ENCODE measurements around the gene GRK5.
A peak's percentile ranks its signal among the peaks of the same experiment; 100 is the strongest.
"Not testable (repeated sequence)": the region's sequence is repeated elsewhere in the genome, so short reads cannot be mapped to it uniquely, and the experiment has no call there.

Gene GRK5

GRCh38 chr10:119275085-119275484 is 67.7 kb downstream of the GRK5 start:
- peaks cover 30% of the 10 kb centered on the region for H3K4me1 ChIP-seq (ENCODE audit: control insufficient read depth, insufficient read depth, low read length)
- no peaks in the 10 kb centered on the region for H3K9me3 ChIP-seq (ENCODE audit: control insufficient read depth in 2 of 2, low read length in 2 of 2)
- no peak overlapping the region for H3K27ac ChIP-seq (ENCODE audit: low read length)

GRCh38 chr10:119276194-119276593 is 68.8 kb downstream of the GRK5 start:
- not testable (repeated sequence) for H3K9me3 ChIP-seq (ENCODE audit: control insufficient read depth in 2 of 2, low read length in 2 of 2); H3K27ac ChIP-seq (ENCODE audit: low read length)

More at GRCh38 chr10:119275085-119275484, 67.7 kb downstream of the GRK5 start:
- Histone ChIP-seq H3K4me3 (ENCODE audit: low read length in 2 of 2) (no peak overlapping the region), H3K9ac (ENCODE audit: low read length in 2 of 2) (no peak overlapping the region), H3K36me3 (ENCODE audit: control insufficient read depth in 2 of 2, insufficient read depth in 2 of 2, low read length in 2 of 2) (no peaks in the 10 kb centered on the region), H3K27me3 (ENCODE audit: control insufficient read depth in 1 of 2, insufficient read depth in 2 of 2, low read length in 2 of 2) (no peaks in the 10 kb centered on the region)

GRCh38 chr10:119278126-119278709 is 70.8 kb downstream of the GRK5 start:
- Histone ChIP-seq H3K36me3 (ENCODE audit: control insufficient read depth in 2 of 2, insufficient read depth in 2 of 2, low read length in 2 of 2) (no peaks in the 10 kb centered on the region), H3K27me3 (ENCODE audit: control insufficient read depth in 1 of 2, insufficient read depth in 2 of 2, low read length in 2 of 2) (no peaks in the 10 kb centered on the region), H3K9me3 (ENCODE audit: control insufficient read depth in 2 of 2, low read length in 2 of 2) (no peaks in the 10 kb centered on the region), H3K27ac (ENCODE audit: low read length) (no peak overlapping the region), H3K9ac (ENCODE audit: low read length in 2 of 2) (no peak overlapping the region), H3K4me1 (ENCODE audit: control insufficient read depth, insufficient read depth, low read length) (peaks cover 33% of the 10 kb centered on the region), H3K4me3 (ENCODE audit: low read length in 2 of 2) (no peak overlapping the region)

More at GRCh38 chr10:119276194-119276593, 68.8 kb downstream of the GRK5 start:
- H3K27me3 ChIP-seq (ENCODE audit: control insufficient read depth in 1 of 2, insufficient read depth in 2 of 2, low read length in 2 of 2); H3K36me3 ChIP-seq (ENCODE audit: control insufficient read depth in 2 of 2, insufficient read depth in 2 of 2, low read length in 2 of 2); H3K9ac ChIP-seq (ENCODE audit: low read length in 2 of 2); H3K4me3 ChIP-seq (ENCODE audit: low read length in 2 of 2): not testable (repeated sequence)
- H3K4me1 ChIP-seq (ENCODE audit: control insufficient read depth, insufficient read depth, low read length) = peaks cover 28% of the 10 kb centered on the region

DNA sequence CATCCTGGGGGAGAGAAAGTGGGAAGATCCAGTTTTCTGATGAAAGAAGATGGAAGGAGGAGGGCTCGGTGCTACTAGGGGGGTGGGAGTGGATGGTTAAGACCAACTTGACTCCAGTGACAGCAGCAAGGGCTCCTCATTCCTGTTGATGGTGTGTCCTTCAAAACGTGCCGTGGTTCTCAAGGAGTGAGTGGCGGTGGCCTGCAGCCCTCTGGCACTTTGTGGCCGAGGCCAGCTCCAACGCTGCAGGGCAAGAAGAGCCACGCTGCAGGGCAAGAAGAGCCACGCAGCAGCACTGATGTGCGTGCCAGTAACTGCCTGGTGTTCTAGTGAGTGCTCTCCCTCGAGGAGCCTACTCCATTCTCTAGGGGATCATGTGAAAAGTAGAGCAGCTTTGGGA is 72.1 kb downstream of the GRK5 start:
- Histone ChIP-seq H3K27ac (ENCODE audit: low read length) (no peak overlapping the region), H3K27me3 (ENCODE audit: control insufficient read depth in 1 of 2, insufficient read depth in 2 of 2, low read length in 2 of 2) (no peaks in the 10 kb centered on the region), H3K4me3 (ENCODE audit: low read length in 2 of 2) (no peak overlapping the region), H3K9ac (ENCODE audit: low read length in 2 of 2) (no peak overlapping the region), H3K4me1 (ENCODE audit: control insufficient read depth, insufficient read depth, low read length) (peaks cover 39% of the 10 kb centered on the region), H3K9me3 (ENCODE audit: control insufficient read depth in 2 of 2, low read length in 2 of 2) (no peaks in the 10 kb centered on the region), H3K36me3 (ENCODE audit: control insufficient read depth in 2 of 2, insufficient read depth in 2 of 2, low read length in 2 of 2) (no peaks in the 10 kb centered on the region)

- H3K27ac ChIP-seq (ENCODE audit: low read length) = no peak overlapping the region
- no peak overlapping the region for H3K9ac ChIP-seq (ENCODE audit: low read length in 2 of 2)
- H3K4me1 ChIP-seq (ENCODE audit: control insufficient read depth, insufficient read depth, low read length) = peaks cover 55% of the 10 kb centered on the region
- H3K27me3 ChIP-seq (ENCODE audit: control insufficient read depth in 1 of 2, insufficient read depth in 2 of 2, low read length in 2 of 2) = no peaks in the 10 kb centered on the region
- H3K36me3 ChIP-seq (ENCODE audit: control insufficient read depth in 2 of 2, insufficient read depth in 2 of 2, low read length in 2 of 2) = no peaks in the 10 kb centered on the region
- peak overlapping the region in 1 of 2 donors; percentile 44 for H3K4me3 ChIP-seq (ENCODE audit: low read length in 2 of 2)
- no peaks in the 10 kb centered on the region for H3K9me3 ChIP-seq (ENCODE audit: control insufficient read depth in 2 of 2, low read length in 2 of 2)
These were observed 74.3 kb downstream of the GRK5 start for GRCh38 chr10:119281581-119282071.

GRCh38 chr10:119282446-119282845 is 75.1 kb downstream of the GRK5 start:
- H3K36me3 ChIP-seq (ENCODE audit: control insufficient read depth in 2 of 2, insufficient read depth in 2 of 2, low read length in 2 of 2) = no peaks in the 10 kb centered on the region
- no peak overlapping the region for H3K27ac ChIP-seq (ENCODE audit: low read length)
- no peaks in the 10 kb centered on the region for H3K27me3 ChIP-seq (ENCODE audit: control insufficient read depth in 1 of 2, insufficient read depth in 2 of 2, low read length in 2 of 2)
- no peaks in the 10 kb centered on the region for H3K9me3 ChIP-seq (ENCODE audit: control insufficient read depth in 2 of 2, low read length in 2 of 2)
- no peak overlapping the region for H3K9ac ChIP-seq (ENCODE audit: low read length in 2 of 2)
- peaks cover 55% of the 10 kb centered on the region for H3K4me1 ChIP-seq (ENCODE audit: control insufficient read depth, insufficient read depth, low read length)
- H3K4me3 ChIP-seq (ENCODE audit: low read length in 2 of 2) = no peak overlapping the region

GRCh38 chr10:119283387-119283786 is 76.0 kb downstream of the GRK5 start:
- Histone ChIP-seq H3K9ac (ENCODE audit: low read length in 2 of 2) (no peak overlapping the region), H3K36me3 (ENCODE audit: control insufficient read depth in 2 of 2, insufficient read depth in 2 of 2, low read length in 2 of 2) (no peaks in the 10 kb centered on the region), H3K27me3 (ENCODE audit: control insufficient read depth in 1 of 2, insufficient read depth in 2 of 2, low read length in 2 of 2) (no peaks in the 10 kb centered on the region), H3K4me3 (ENCODE audit: low read length in 2 of 2) (peak overlapping the region in 1 of 2 donors; percentile 15), H3K27ac (ENCODE audit: low read length) (no peak overlapping the region), H3K4me1 (ENCODE audit: control insufficient read depth, insufficient read depth, low read length) (peaks cover 61% of the 10 kb centered on the region), H3K9me3 (ENCODE audit: control insufficient read depth in 2 of 2, low read length in 2 of 2) (no peaks in the 10 kb centered on the region)

- Histone ChIP-seq H3K4me1 (ENCODE audit: control insufficient read depth, insufficient read depth, low read length) (peaks cover 66% of the 10 kb centered on the region), H3K27me3 (ENCODE audit: control insufficient read depth in 1 of 2, insufficient read depth in 2 of 2, low read length in 2 of 2) (no peaks in the 10 kb centered on the region), H3K4me3 (ENCODE audit: low read length in 2 of 2) (no peak overlapping the region), H3K9me3 (ENCODE audit: control insufficient read depth in 2 of 2, low read length in 2 of 2) (no peaks in the 10 kb centered on the region), H3K9ac (ENCODE audit: low read length in 2 of 2) (no peak overlapping the region), H3K36me3 (ENCODE audit: control insufficient read depth in 2 of 2, insufficient read depth in 2 of 2, low read length in 2 of 2) (no peaks in the 10 kb centered on the region), H3K27ac (ENCODE audit: low read length) (no peak overlapping the region)
These were observed 76.4 kb downstream of the GRK5 start for GRCh38 chr10:119283818-119284217.

DNA sequence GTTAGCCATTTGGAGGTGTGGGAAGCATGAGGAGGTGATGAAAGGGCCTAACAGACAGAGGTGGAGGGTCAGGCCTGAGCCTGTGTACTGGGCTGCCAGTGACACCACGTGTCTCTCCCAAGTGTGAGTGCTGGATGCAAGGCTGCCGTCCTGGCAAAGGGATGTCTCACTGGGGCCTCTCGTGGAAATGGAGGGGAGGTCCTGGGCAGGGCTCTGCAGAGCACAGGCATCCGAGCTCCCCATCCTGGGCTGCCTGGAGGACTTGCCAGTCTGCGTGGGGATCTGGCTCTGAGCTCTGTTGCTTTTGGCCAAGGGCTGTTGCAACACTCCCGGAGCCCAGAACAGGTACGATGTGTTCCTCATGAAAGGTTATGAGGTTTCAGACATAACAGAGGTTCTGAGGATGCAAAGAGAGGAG is 77.3 kb downstream of the GRK5 start:
- Histone ChIP-seq H3K9ac (ENCODE audit: low read length in 2 of 2) (no peak overlapping the region), H3K9me3 (ENCODE audit: control insufficient read depth in 2 of 2, low read length in 2 of 2) (no peaks in the 10 kb centered on the region), H3K36me3 (ENCODE audit: control insufficient read depth in 2 of 2, insufficient read depth in 2 of 2, low read length in 2 of 2) (no peaks in the 10 kb centered on the region), H3K27ac (ENCODE audit: low read length) (no peak overlapping the region), H3K4me1 (ENCODE audit: control insufficient read depth, insufficient read depth, low read length) (peaks cover 74% of the 10 kb centered on the region), H3K27me3 (ENCODE audit: control insufficient read depth in 1 of 2, insufficient read depth in 2 of 2, low read length in 2 of 2) (no peaks in the 10 kb centered on the region), H3K4me3 (ENCODE audit: low read length in 2 of 2) (peak overlapping the region in 1 of 2 donors; percentile 3)

DNA sequence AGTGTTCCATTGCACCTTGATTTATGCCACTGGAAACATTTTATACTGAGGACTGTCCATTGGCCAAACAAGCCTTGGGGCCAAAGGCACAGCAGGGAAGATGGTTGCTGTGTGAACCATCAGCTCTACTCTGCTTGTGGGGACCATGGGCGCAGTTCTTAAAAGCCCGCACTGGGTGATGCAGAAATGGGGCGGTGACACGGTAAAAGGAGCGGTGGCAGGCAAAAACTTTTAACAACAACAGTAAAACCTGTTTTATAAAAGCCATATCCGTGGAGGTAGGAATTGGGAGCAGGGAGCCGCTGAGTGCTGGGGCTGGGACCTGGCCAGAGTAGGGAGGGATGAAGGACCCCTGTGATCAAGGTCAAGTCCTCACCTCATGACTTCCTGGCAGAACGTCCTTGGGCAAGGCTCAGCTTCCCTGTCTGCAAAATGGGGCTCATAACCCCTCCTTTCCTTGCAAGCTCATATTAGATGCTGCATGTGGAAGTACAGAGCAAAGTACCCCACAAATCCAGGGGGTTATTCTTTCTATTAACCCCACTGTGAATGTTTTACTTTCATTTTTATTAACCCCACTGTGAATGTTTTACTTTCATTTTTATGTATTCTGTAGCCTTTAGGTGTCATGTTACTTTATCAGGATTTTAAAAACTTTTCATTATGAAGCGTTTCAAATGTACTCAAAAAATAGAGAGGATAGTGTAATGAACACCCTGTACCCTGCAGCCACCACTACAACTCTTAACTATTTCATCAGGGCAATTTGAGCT is 78.3 kb downstream of the GRK5 start:
- no peaks in the 10 kb centered on the region for H3K36me3 ChIP-seq (ENCODE audit: control insufficient read depth in 2 of 2, insufficient read depth in 2 of 2, low read length in 2 of 2)
- no peak overlapping the region for H3K9ac ChIP-seq (ENCODE audit: low read length in 2 of 2)
- no peaks in the 10 kb centered on the region for H3K27me3 ChIP-seq (ENCODE audit: control insufficient read depth in 1 of 2, insufficient read depth in 2 of 2, low read length in 2 of 2)
- H3K4me1 ChIP-seq (ENCODE audit: control insufficient read depth, insufficient read depth, low read length) = peaks cover 79% of the 10 kb centered on the region
- H3K27ac ChIP-seq (ENCODE audit: low read length) = no peak overlapping the region
- H3K4me3 ChIP-seq (ENCODE audit: low read length in 2 of 2) = no peak overlapping the region
- no peaks in the 10 kb centered on the region for H3K9me3 ChIP-seq (ENCODE audit: control insufficient read depth in 2 of 2, low read length in 2 of 2)

GRCh38 chr10:119286516-119286915 is 79.1 kb downstream of the GRK5 start:
- Histone ChIP-seq H3K27ac (ENCODE audit: low read length) (no peak overlapping the region), H3K4me1 (ENCODE audit: control insufficient read depth, insufficient read depth, low read length) (peaks cover 77% of the 10 kb centered on the region), H3K36me3 (ENCODE audit: control insufficient read depth in 2 of 2, insufficient read depth in 2 of 2, low read length in 2 of 2) (no peaks in the 10 kb centered on the region), H3K9me3 (ENCODE audit: control insufficient read depth in 2 of 2, low read length in 2 of 2) (no peaks in the 10 kb centered on the region), H3K9ac (ENCODE audit: low read length in 2 of 2) (no peak overlapping the region), H3K4me3 (ENCODE audit: low read length in 2 of 2) (no peak overlapping the region), H3K27me3 (ENCODE audit: control insufficient read depth in 1 of 2, insufficient read depth in 2 of 2, low read length in 2 of 2) (no peaks in the 10 kb centered on the region)
